ENCODE results near the gene TTC3. TPM values are rescaled to one million over a fixed set of nuclear protein-coding genes. Genes with fewer than 3 reads are reported as not detected.

TTC3 gene
- polyA plus RNA-seq, 4 donors: 18.6 to 106 (median 29.0) TPM

DNA sequence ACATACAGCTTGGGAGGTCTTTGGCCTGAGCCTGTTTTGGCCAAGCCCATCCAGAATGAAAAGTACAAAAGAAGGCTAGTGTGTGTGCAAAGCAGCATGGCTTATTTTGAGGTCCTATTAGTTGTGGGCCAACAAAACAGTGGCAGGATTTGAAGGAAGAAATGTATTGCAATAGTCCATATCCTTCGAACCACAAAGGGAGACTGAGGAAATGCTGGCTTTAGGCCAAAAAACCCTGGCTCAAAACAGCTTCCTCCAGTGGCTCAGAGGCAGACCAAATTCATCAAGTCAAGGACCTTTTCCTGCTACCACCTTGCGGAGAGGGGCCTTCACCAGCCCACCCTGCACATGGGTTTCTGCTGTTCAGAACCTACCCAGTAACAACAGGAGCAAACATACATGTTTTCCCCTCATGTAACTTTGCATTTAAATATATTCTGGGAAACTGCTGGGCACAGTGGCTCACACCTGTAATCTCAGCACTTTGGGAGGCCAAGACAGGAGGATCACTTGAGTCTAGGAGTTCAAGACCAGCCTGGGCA lies 150.8 kb downstream of the TTC3 start:
- H3K4me3 ChIP-seq (ENCODE audit: low read depth in 1 of 3, low read length in 3 of 3): no peak overlapping the region
- H3K27me3 ChIP-seq (ENCODE audit: control insufficient read depth in 3 of 3, insufficient read depth in 3 of 3, low read length in 3 of 3): no peaks in the 10 kb centered on the region
- H3K4me1 ChIP-seq (ENCODE audit: control insufficient read depth in 3 of 3, insufficient read depth in 2 of 3, low read depth in 1 of 3, low read length in 2 of 3): no peaks in the 10 kb centered on the region
- H3K9me3 ChIP-seq (ENCODE audit: control insufficient read depth in 2 of 2, insufficient read depth in 1 of 2, low read depth in 1 of 2, low read length in 1 of 2): no peaks in the 10 kb centered on the region
- no peak overlapping the region for H3K27ac ChIP-seq (ENCODE audit: low read depth in 1 of 3, low read length in 2 of 3)
- WGBS, 3 donors: 84 to 94% (median 91%) methylated on average over 2 of the region's 2 CpGs
- peaks cover 13 to 48% (median 17%) of the 10 kb centered on the region in 3 donors for H3K36me3 ChIP-seq (ENCODE audit: control insufficient read depth in 3 of 3, insufficient read depth in 2 of 3, low read depth in 1 of 3, low read length in 3 of 3)
- FAIRE-seq (no peak), DNase-seq (no peak)

- no peak for FAIRE-seq
Measured at GRCh38 chr21:37224861-37225839, 152.1 kb downstream of the TTC3 start.

DNA sequence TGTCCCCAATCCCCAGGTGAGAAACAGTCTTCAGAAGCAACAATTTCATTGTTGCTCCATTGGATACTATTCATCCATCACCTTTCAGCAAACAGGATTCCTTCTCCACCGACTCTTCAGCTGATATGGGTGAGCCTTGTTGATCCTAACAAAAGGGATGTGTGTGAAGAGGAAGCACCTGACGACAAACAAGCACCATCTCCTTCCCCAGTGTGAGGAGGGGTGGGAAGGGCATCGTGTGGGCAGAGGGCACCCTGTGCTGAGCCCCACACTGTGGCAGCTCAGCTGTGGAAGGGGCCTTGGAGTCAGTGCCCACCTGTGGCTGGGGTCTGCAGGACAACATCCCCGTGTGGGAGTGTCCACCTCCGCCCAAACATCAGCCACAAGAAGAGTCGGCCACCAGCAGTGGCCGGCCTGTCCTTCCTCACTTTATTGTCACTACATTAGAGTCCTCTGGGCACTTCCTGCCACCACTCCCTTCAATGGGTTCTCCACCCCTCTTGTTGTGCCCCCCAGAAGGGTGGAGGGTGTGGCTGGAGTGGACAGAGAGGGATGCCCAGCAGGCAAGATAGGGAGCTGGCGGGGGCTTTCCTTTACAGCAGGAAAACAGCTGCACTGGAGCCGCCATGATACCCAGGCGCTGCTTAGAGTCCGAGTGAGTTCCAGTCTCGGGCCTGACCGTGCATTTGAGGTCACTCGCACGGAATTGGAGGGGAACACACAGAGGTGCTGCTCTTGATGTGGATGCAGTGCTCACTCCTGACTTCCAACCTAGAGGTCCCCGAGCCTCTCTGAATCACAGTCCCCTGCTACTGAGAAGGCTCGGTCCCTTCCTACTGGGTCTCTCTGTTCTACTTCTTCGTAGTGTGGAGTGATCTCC lies 153.2 kb downstream of the TTC3 start:
- Histone ChIP-seq H3K27me3 (ENCODE audit: control insufficient read depth in 3 of 3, insufficient read depth in 3 of 3, low read length in 3 of 3) (no peaks in the 10 kb centered on the region), H3K27ac (ENCODE audit: low read depth in 1 of 3, low read length in 2 of 3) (no peak overlapping the region), H3K4me1 (ENCODE audit: control insufficient read depth in 3 of 3, insufficient read depth in 2 of 3, low read depth in 1 of 3, low read length in 2 of 3) (no peaks in the 10 kb centered on the region), H3K36me3 (ENCODE audit: control insufficient read depth in 3 of 3, insufficient read depth in 2 of 3, low read depth in 1 of 3, low read length in 3 of 3) (peaks cover 20 to 68% (median 21%) of the 10 kb centered on the region in 3 donors), H3K4me3 (ENCODE audit: low read depth in 1 of 3, low read length in 3 of 3) (no peak overlapping the region), H3K9me3 (ENCODE audit: control insufficient read depth in 2 of 2, insufficient read depth in 1 of 2, low read depth in 1 of 2, low read length in 1 of 2) (no peaks in the 10 kb centered on the region)
- 89 to 94% (median 92%) methylated on average over 18 of the region's 18 CpGs for WGBS, 3 donors
- FAIRE-seq (no peak), DNase-seq (no peak)

More at GRCh38 chr21:37224861-37225839, 152.1 kb downstream of the TTC3 start:
- 80 to 95% (median 80%) methylated on average over 21 of the region's 21 CpGs for WGBS, 3 donors
- Histone ChIP-seq H3K27ac (ENCODE audit: low read depth in 1 of 3, low read length in 2 of 3) (peak overlapping the region in 1 of 3 donors; percentile 32), H3K4me3 (ENCODE audit: low read depth in 1 of 3, low read length in 3 of 3) (no peak overlapping the region), H3K4me1 (ENCODE audit: control insufficient read depth in 3 of 3, insufficient read depth in 2 of 3, low read depth in 1 of 3, low read length in 2 of 3) (no peaks in the 10 kb centered on the region), H3K9me3 (ENCODE audit: control insufficient read depth in 2 of 2, insufficient read depth in 1 of 2, low read depth in 1 of 2, low read length in 1 of 2) (no peaks in the 10 kb centered on the region), H3K36me3 (ENCODE audit: control insufficient read depth in 3 of 3, insufficient read depth in 2 of 3, low read depth in 1 of 3, low read length in 3 of 3) (peaks cover 18 to 59% (median 19%) of the 10 kb centered on the region in 3 donors), H3K27me3 (ENCODE audit: control insufficient read depth in 3 of 3, insufficient read depth in 3 of 3, low read length in 3 of 3) (no peaks in the 10 kb centered on the region)
- peak in 1 of 2 donors; percentile 33 for DNase-seq

- Histone ChIP-seq H3K36me3 (ENCODE audit: control insufficient read depth in 3 of 3, insufficient read depth in 2 of 3, low read depth in 1 of 3, low read length in 3 of 3) (peaks cover 25 to 78% (median 25%) of the 10 kb centered on the region in 3 donors), H3K27me3 (ENCODE audit: control insufficient read depth in 3 of 3, insufficient read depth in 3 of 3, low read length in 3 of 3) (no peaks in the 10 kb centered on the region), H3K4me3 (ENCODE audit: low read depth in 1 of 3, low read length in 3 of 3) (no peak overlapping the region), H3K4me1 (ENCODE audit: control insufficient read depth in 3 of 3, insufficient read depth in 2 of 3, low read depth in 1 of 3, low read length in 2 of 3) (no peaks in the 10 kb centered on the region), H3K9me3 (ENCODE audit: control insufficient read depth in 2 of 2, insufficient read depth in 1 of 2, low read depth in 1 of 2, low read length in 1 of 2) (no peaks in the 10 kb centered on the region), H3K27ac (ENCODE audit: low read depth in 1 of 3, low read length in 2 of 3) (no peak overlapping the region)
- 94 to 95% (median 94%) methylated on average over 38 of the region's 38 CpGs for WGBS, 3 donors
- FAIRE-seq: no peak
- no peak for DNase-seq
Measured at GRCh38 chr21:37227071-37228002, 154.3 kb downstream of the TTC3 start.

- Histone ChIP-seq H3K27me3 (ENCODE audit: control insufficient read depth in 3 of 3, insufficient read depth in 3 of 3, low read length in 3 of 3) (no peaks in the 10 kb centered on the region), H3K27ac (ENCODE audit: low read depth in 1 of 3, low read length in 2 of 3) (no peak overlapping the region), H3K4me3 (ENCODE audit: low read depth in 1 of 3, low read length in 3 of 3) (no peak overlapping the region), H3K9me3 (ENCODE audit: control insufficient read depth in 2 of 2, insufficient read depth in 1 of 2, low read depth in 1 of 2, low read length in 1 of 2) (no peaks in the 10 kb centered on the region), H3K4me1 (ENCODE audit: control insufficient read depth in 3 of 3, insufficient read depth in 2 of 3, low read depth in 1 of 3, low read length in 2 of 3) (no peaks in the 10 kb centered on the region), H3K36me3 (ENCODE audit: control insufficient read depth in 3 of 3, insufficient read depth in 2 of 3, low read depth in 1 of 3, low read length in 3 of 3) (peaks cover 29 to 84% (median 29%) of the 10 kb centered on the region in 3 donors)
- 97 to 99% (median 97%) methylated on average over 16 of the region's 16 CpGs for WGBS, 3 donors
- no peak for FAIRE-seq
- no peak for DNase-seq
Measured at GRCh38 chr21:37228003-37228400, 154.9 kb downstream of the TTC3 start.

- Histone ChIP-seq H3K9me3 (ENCODE audit: control insufficient read depth in 2 of 2, insufficient read depth in 1 of 2, low read depth in 1 of 2, low read length in 1 of 2) (no peaks in the 10 kb centered on the region), H3K27me3 (ENCODE audit: control insufficient read depth in 3 of 3, insufficient read depth in 3 of 3, low read length in 3 of 3) (no peaks in the 10 kb centered on the region), H3K27ac (ENCODE audit: low read depth in 1 of 3, low read length in 2 of 3) (no peak overlapping the region), H3K36me3 (ENCODE audit: control insufficient read depth in 3 of 3, insufficient read depth in 2 of 3, low read depth in 1 of 3, low read length in 3 of 3) (peaks cover 22 to 78% (median 23%) of the 10 kb centered on the region in 3 donors), H3K4me1 (ENCODE audit: control insufficient read depth in 3 of 3, insufficient read depth in 2 of 3, low read depth in 1 of 3, low read length in 2 of 3) (no peaks in the 10 kb centered on the region), H3K4me3 (ENCODE audit: low read depth in 1 of 3, low read length in 3 of 3) (no peak overlapping the region)
- no peak for FAIRE-seq
- WGBS, 3 donors: 75 to 89% (median 82%) methylated on average over 23 of the region's 23 CpGs
- peak in 1 of 2 donors; percentile 5 for DNase-seq
Measured at GRCh38 chr21:37230632-37231248, 157.7 kb downstream of the TTC3 start.

GRCh38 chr21:37231249-37231645 lies 158.2 kb downstream of the TTC3 start:
- WGBS, 3 donors: 91 to 94% (median 93%) methylated on average over 12 of the region's 12 CpGs
- DNase-seq (no peak), FAIRE-seq (no peak)
- H3K27ac ChIP-seq (ENCODE audit: low read depth in 1 of 3, low read length in 2 of 3): no peak overlapping the region
- H3K27me3 ChIP-seq (ENCODE audit: control insufficient read depth in 3 of 3, insufficient read depth in 3 of 3, low read length in 3 of 3): no peaks in the 10 kb centered on the region
- H3K9me3 ChIP-seq (ENCODE audit: control insufficient read depth in 2 of 2, insufficient read depth in 1 of 2, low read depth in 1 of 2, low read length in 1 of 2): no peaks in the 10 kb centered on the region
- H3K4me1 ChIP-seq (ENCODE audit: control insufficient read depth in 3 of 3, insufficient read depth in 2 of 3, low read depth in 1 of 3, low read length in 2 of 3): no peaks in the 10 kb centered on the region
- no peak overlapping the region for H3K4me3 ChIP-seq (ENCODE audit: low read depth in 1 of 3, low read length in 3 of 3)
- H3K36me3 ChIP-seq (ENCODE audit: control insufficient read depth in 3 of 3, insufficient read depth in 2 of 3, low read depth in 1 of 3, low read length in 3 of 3): peaks cover 22 to 80% (median 23%) of the 10 kb centered on the region in 3 donors

Measured in small intestine (tissue), 7 donors.